ENCODE results near the gene KDM3B. TPM values are rescaled to one million over a fixed set of nuclear protein-coding genes. Genes with fewer than 3 reads are reported as not detected.

The KDM3B gene
- polyA plus RNA-seq, 4 donors = 18.6 to 63.2 (median 25.2) TPM

DNA sequence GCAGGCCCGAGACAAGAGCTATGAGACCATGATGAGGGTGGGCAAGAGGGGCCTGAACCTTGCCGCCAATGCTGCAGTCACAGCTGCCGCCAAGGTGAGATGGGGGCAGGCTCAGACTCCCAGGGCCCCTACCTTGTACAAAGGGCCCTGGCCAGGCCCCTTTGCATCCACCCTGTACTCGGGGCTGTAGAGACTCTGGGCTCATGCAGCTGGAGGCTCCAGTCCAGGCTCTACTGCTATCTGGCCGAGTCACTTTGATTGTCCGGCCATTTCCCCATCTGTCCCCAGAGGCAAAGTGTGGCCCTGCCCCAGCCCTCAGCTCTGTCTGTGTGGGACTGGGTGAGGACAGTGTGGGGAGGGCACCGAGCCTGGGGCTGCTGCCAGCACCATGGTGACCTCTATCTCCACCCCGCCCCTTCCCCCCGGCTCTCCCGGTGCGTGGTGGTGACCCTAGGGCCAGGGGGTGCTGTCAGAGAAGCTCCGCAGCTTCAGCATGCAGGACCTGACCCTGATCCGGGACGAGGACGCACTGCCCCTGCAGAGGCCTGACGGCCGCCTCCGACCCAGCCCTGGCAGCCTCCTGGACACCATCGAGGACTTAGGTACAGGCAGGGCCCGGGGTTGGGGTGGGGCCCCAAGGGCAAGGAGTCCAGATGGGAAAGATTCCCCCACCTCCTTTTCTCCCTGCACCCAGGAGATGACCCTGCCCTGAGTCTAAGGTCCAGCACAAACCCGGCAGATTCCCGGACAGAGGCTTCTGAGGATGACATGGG, 92.5 kb downstream of the KDM3B start:
- no peak for FAIRE-seq
- Histone ChIP-seq H3K4me1 (ENCODE audit: control insufficient read depth in 3 of 3, insufficient read depth in 2 of 3, low read depth in 1 of 3, low read length in 2 of 3) (peaks cover 0 to 43% (median 9%) of the 10 kb centered on the region in 3 donors), H3K36me3 (ENCODE audit: control insufficient read depth in 3 of 3, insufficient read depth in 2 of 3, low read depth in 1 of 3, low read length in 3 of 3) (peaks cover 0 to 8% (median 0%) of the 10 kb centered on the region in 3 donors), H3K4me3 (ENCODE audit: low read depth in 1 of 3, low read length in 3 of 3) (peak overlapping the region in 1 of 3 donors; percentile 19), H3K27ac (ENCODE audit: low read depth in 1 of 3, low read length in 2 of 3) (peak overlapping the region in 2 of 3 donors; percentile 5 to 76), H3K27me3 (ENCODE audit: control insufficient read depth in 3 of 3, insufficient read depth in 3 of 3, low read length in 3 of 3) (no peaks in the 10 kb centered on the region), H3K9me3 (ENCODE audit: control insufficient read depth in 2 of 2, insufficient read depth in 1 of 2, low read depth in 1 of 2, low read length in 1 of 2) (no peaks in the 10 kb centered on the region)
- 45 to 80% (median 66%) methylated on average over 21 to 22 of the region's 22 CpGs for WGBS, 3 donors
- peak; percentile 75 to 82 for DNase-seq

DNA sequence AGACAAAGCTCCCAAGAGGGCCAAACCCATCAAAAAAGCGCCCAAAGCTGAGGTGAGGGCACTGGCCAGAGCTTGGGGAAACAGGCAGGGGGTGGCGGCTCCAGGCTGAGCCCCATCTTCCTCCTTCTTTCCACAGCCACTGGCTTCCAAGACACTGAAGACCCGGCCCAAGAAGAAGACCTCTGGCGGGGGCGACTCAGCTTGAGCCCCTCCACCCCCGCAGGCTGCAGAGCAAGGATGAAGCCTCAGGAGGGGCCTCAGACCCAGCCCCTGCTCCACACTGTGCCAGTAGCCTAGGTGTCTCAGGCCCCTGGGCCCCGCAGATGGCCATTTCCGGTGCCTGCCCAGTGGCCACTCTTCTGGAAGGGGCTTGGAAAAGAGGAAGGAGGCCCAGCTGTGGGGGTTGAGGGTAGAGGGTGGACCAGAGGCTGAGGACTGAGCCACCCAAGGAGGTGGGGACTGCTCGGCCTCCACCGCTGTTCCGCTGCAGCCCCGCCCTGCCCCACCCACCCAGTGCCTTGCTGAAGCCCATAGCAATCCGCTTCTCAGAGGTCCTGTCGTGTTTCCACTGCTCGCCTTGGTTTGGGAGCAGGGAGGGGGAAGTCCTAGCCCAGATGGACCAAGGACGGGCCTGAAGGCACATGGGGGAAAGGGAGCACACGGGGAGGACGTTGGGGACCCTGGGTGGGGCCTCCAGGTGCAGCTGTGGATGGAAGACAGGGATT, 93.2 kb downstream of the KDM3B start:
- H3K4me3 ChIP-seq (ENCODE audit: low read depth in 1 of 3, low read length in 3 of 3) = peak overlapping the region in 1 of 3 donors; percentile 19
- H3K36me3 ChIP-seq (ENCODE audit: control insufficient read depth in 3 of 3, insufficient read depth in 2 of 3, low read depth in 1 of 3, low read length in 3 of 3) = peaks cover 0 to 7% (median 0%) of the 10 kb centered on the region in 3 donors
- peaks cover 0 to 39% (median 9%) of the 10 kb centered on the region in 3 donors for H3K4me1 ChIP-seq (ENCODE audit: control insufficient read depth in 3 of 3, insufficient read depth in 2 of 3, low read depth in 1 of 3, low read length in 2 of 3)
- H3K27me3 ChIP-seq (ENCODE audit: control insufficient read depth in 3 of 3, insufficient read depth in 3 of 3, low read length in 3 of 3) = no peaks in the 10 kb centered on the region
- DNase-seq = peak in 1 of 2 donors; percentile 52
- peak overlapping the region in 1 of 3 donors; percentile 76 for H3K27ac ChIP-seq (ENCODE audit: low read depth in 1 of 3, low read length in 2 of 3)
- 44 to 75% (median 50%) methylated on average over 14 to 18 of the region's 18 CpGs for WGBS, 3 donors
- FAIRE-seq = no peak
- H3K9me3 ChIP-seq (ENCODE audit: control insufficient read depth in 2 of 2, insufficient read depth in 1 of 2, low read depth in 1 of 2, low read length in 1 of 2) = no peaks in the 10 kb centered on the region

DNA sequence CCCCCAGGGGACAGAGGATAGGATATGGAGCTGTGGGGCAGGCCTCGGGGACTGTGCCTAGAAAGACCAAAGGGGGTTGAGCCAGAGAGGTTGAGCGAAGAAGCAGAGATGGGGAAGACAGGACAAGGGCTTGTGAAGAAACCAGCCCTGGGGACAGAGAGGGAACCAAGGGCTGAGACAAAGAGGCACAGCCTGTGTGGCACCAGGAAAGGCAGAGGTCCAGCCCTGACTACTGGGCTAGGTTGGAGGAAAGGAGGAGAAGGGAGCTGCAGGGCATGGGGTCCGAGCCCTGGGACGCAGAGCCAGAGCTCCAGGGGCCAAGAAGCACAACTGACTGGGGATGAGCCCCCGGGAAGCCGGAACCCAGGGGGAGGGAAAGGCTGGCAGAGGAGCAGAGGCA, 95.6 kb downstream of the KDM3B start:
- H3K27ac ChIP-seq (ENCODE audit: low read depth in 1 of 3, low read length in 2 of 3) = no peak overlapping the region
- no peak for DNase-seq
- H3K27me3 ChIP-seq (ENCODE audit: control insufficient read depth in 3 of 3, insufficient read depth in 3 of 3, low read length in 3 of 3) = no peaks in the 10 kb centered on the region
- peaks cover 0 to 4% (median 0%) of the 10 kb centered on the region in 3 donors for H3K36me3 ChIP-seq (ENCODE audit: control insufficient read depth in 3 of 3, insufficient read depth in 2 of 3, low read depth in 1 of 3, low read length in 3 of 3)
- peaks cover 0 to 38% (median 9%) of the 10 kb centered on the region in 3 donors for H3K4me1 ChIP-seq (ENCODE audit: control insufficient read depth in 3 of 3, insufficient read depth in 2 of 3, low read depth in 1 of 3, low read length in 2 of 3)
- no peak overlapping the region for H3K4me3 ChIP-seq (ENCODE audit: low read depth in 1 of 3, low read length in 3 of 3)
- FAIRE-seq = no peak
- WGBS, 3 donors = 90 to 93% (median 92%) methylated on average over 6 of the region's 6 CpGs
- no peaks in the 10 kb centered on the region for H3K9me3 ChIP-seq (ENCODE audit: control insufficient read depth in 2 of 2, insufficient read depth in 1 of 2, low read depth in 1 of 2, low read length in 1 of 2)

DNA sequence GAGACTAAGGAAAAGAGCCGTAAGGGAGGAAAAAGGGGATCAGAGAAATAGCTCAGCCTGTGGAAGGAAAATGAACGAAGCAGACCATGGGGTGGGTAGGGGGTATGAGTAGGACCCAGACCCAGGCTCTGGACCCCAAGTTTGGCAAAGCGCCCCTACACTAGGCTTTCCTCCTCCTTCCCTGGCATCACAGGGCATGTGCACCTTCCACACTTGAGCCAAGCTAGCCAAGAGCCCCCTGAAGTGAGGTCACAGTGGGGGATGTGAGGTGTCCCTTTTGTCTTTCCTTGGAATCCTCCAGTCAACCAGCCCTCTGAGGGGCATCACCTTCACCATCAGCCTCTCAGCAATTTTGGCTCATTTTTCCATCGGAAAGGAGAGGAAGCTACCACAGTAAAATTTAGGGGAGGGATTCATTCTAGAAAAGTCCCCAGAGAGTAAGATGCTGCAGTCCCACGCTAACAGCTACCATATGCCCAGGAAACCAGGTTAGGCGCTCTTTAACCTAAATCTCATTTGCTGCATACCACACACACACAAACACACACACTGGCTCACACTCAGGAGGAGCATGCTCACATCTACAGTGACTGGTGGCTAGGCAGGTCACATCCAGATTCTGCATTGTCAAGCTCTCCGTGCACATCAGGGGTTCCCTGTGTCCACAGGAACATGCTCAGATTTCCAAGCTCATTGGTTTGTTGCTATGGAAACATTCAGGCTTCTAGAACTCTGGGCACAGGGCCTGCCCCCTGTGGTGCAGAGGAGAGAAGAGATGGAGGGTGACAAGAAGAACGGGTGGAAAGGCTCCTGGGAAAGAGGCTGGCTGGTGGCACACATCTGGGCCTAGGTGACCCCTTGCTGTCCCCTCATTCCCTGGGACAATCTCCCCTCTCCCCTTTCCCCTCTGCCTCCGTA, 96.3 kb downstream of the KDM3B start:
- Histone ChIP-seq H3K27ac (ENCODE audit: low read depth in 1 of 3, low read length in 2 of 3) (no peak overlapping the region), H3K4me3 (ENCODE audit: low read depth in 1 of 3, low read length in 3 of 3) (no peak overlapping the region), H3K27me3 (ENCODE audit: control insufficient read depth in 3 of 3, insufficient read depth in 3 of 3, low read length in 3 of 3) (no peaks in the 10 kb centered on the region), H3K36me3 (ENCODE audit: control insufficient read depth in 3 of 3, insufficient read depth in 2 of 3, low read depth in 1 of 3, low read length in 3 of 3) (peaks cover 0 to 4% (median 0%) of the 10 kb centered on the region in 3 donors), H3K4me1 (ENCODE audit: control insufficient read depth in 3 of 3, insufficient read depth in 2 of 3, low read depth in 1 of 3, low read length in 2 of 3) (peaks cover 0 to 36% (median 9%) of the 10 kb centered on the region in 3 donors), H3K9me3 (ENCODE audit: control insufficient read depth in 2 of 2, insufficient read depth in 1 of 2, low read depth in 1 of 2, low read length in 1 of 2) (no peaks in the 10 kb centered on the region)
- WGBS, 3 donors = 77 to 83% (median 81%) methylated on average over 9 of the region's 9 CpGs
- no peak for DNase-seq
- no peak for FAIRE-seq

DNA sequence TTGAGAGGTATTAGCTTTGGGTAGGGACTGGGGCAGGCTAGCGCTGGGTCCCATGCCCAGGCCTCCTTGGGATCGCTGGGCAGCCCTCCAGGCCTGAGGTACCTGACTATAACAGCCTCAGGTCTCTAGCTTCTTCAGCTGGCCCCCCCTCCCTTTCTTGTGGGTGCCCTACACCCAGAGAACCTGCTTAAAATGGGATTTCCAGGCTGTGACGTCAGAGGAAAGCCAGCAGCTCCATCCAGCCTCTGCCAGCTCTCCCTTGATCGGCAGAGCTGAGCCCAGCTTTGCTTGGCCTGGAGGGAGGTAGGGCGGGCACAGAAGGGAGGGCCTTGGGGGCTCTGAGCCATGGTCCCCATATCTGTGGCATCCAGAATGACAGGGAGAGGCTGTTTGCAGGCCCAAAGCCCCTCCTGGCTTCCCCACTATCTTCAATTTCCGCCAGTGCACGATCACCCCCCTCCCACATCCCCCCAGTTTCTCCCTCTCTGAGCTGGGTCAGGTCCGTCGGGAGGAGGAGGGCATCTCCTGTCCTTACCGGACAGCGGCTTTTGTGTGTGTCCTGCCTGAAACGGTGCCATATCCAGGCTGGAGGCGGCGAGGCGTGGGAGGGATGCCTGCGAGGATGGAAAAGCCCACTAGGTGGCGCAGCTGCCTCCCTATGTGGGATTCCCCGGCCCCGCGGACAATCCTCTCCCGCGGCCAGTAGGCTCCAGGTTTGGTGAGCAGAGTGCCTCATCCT, 97.2 kb downstream of the KDM3B start:
- H3K36me3 ChIP-seq (ENCODE audit: control insufficient read depth in 3 of 3, insufficient read depth in 2 of 3, low read depth in 1 of 3, low read length in 3 of 3) = peaks cover 0 to under 1% (median 0%) of the 10 kb centered on the region in 3 donors
- H3K4me1 ChIP-seq (ENCODE audit: control insufficient read depth in 3 of 3, insufficient read depth in 2 of 3, low read depth in 1 of 3, low read length in 2 of 3) = peaks cover 0 to 27% (median 9%) of the 10 kb centered on the region in 3 donors
- H3K27ac ChIP-seq (ENCODE audit: low read depth in 1 of 3, low read length in 2 of 3) = no peak overlapping the region
- H3K27me3 ChIP-seq (ENCODE audit: control insufficient read depth in 3 of 3, insufficient read depth in 3 of 3, low read length in 3 of 3) = no peaks in the 10 kb centered on the region
- peak; percentile 75 to 89 for DNase-seq
- H3K4me3 ChIP-seq (ENCODE audit: low read depth in 1 of 3, low read length in 3 of 3) = no peak overlapping the region
- 18 to 19% (median 19%) methylated on average over 22 of the region's 22 CpGs for WGBS, 3 donors
- FAIRE-seq = no peak
- H3K9me3 ChIP-seq (ENCODE audit: control insufficient read depth in 2 of 2, insufficient read depth in 1 of 2, low read depth in 1 of 2, low read length in 1 of 2) = no peaks in the 10 kb centered on the region

DNA sequence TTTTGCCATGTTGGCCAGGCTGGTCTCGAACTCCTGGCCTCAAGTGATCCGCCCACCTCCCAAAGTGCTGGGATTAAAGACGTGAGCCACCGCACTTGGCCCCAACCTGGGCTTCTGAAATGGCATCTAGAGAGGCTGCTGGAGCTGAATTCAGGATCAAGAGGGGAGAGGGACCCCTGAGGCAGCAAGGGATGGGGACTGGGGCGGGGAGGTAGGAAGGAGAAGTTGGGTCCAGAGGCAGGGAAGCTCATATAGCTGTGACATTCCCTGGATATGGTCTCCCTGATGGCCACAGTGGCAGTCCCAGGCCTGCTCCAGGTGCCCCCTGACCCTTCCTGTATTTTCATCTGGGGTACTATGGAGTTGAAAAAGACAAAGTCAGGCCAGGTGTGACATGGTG, 98.5 kb downstream of the KDM3B start:
- no peaks in the 10 kb centered on the region for H3K9me3 ChIP-seq (ENCODE audit: control insufficient read depth in 2 of 2, insufficient read depth in 1 of 2, low read depth in 1 of 2, low read length in 1 of 2)
- H3K4me1 ChIP-seq (ENCODE audit: control insufficient read depth in 3 of 3, insufficient read depth in 2 of 3, low read depth in 1 of 3, low read length in 2 of 3) = peaks cover 0 to 14% (median 6%) of the 10 kb centered on the region in 3 donors
- DNase-seq (no peak), FAIRE-seq (no peak)
- no peaks in the 10 kb centered on the region for H3K36me3 ChIP-seq (ENCODE audit: control insufficient read depth in 3 of 3, insufficient read depth in 2 of 3, low read depth in 1 of 3, low read length in 3 of 3)
- no peak overlapping the region for H3K4me3 ChIP-seq (ENCODE audit: low read depth in 1 of 3, low read length in 3 of 3)
- WGBS, 3 donors = 90 to 92% (median 92%) methylated on average over 5 of the region's 5 CpGs
- H3K27me3 ChIP-seq (ENCODE audit: control insufficient read depth in 3 of 3, insufficient read depth in 3 of 3, low read length in 3 of 3) = peaks cover 0 to 6% (median 0%) of the 10 kb centered on the region in 3 donors
- H3K27ac ChIP-seq (ENCODE audit: low read depth in 1 of 3, low read length in 2 of 3) = no peak overlapping the region

DNA sequence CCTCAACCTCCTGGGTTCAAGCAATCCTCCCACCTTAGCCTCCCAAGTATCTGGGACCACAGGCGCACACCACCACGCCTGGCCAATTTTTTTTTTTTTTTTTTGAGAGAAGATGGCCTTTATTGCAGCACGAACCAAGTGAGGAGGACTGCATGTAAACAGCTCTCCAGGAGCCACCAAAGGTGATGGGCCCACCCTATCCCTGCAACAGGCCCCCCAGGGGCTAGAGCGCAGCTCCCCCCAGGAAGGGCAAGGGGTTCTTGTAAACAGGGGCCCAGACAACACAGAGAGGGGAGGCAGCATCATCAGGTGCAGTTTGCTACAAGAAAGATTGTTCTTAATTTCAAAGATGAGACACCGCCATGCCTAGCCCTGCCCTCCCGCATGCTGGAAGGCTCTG, 100.2 kb downstream of the KDM3B start:
- Histone ChIP-seq H3K9me3 (ENCODE audit: control insufficient read depth in 2 of 2, insufficient read depth in 1 of 2, low read depth in 1 of 2, low read length in 1 of 2) (no peaks in the 10 kb centered on the region), H3K4me3 (ENCODE audit: low read depth in 1 of 3, low read length in 3 of 3) (no peak overlapping the region), H3K36me3 (ENCODE audit: control insufficient read depth in 3 of 3, insufficient read depth in 2 of 3, low read depth in 1 of 3, low read length in 3 of 3) (no peaks in the 10 kb centered on the region), H3K27ac (ENCODE audit: low read depth in 1 of 3, low read length in 2 of 3) (no peak overlapping the region), H3K4me1 (ENCODE audit: control insufficient read depth in 3 of 3, insufficient read depth in 2 of 3, low read depth in 1 of 3, low read length in 2 of 3) (peaks cover 0 to 6% (median 0%) of the 10 kb centered on the region in 3 donors), H3K27me3 (ENCODE audit: control insufficient read depth in 3 of 3, insufficient read depth in 3 of 3, low read length in 3 of 3) (peaks cover 0 to 6% (median 0%) of the 10 kb centered on the region in 3 donors)
- 92 to 95% (median 94%) methylated on average over 6 of the region's 6 CpGs for WGBS, 3 donors
- FAIRE-seq = no peak
- no peak for DNase-seq
